OCI-LY7 (cell line): ENCODE results near the gene TXNDC2. TPM values are rescaled to one million over a fixed set of nuclear protein-coding genes. Genes with fewer than 3 reads are reported as not detected.
A peak's percentile ranks its signal among the peaks of the same experiment; 100 is the strongest.

Experiments
- BruUV-seq: library from RNA; stranded (reverse); fragments of 400-500 nt; replicated peaks from 2 replicates; lab custom pipeline; 2021; lab: Mats Ljungman, UMichigan
- CTCF ChIA-PET: fragments of 300-600 bp; sonication (Branson Sonifier 250); formaldehyde crosslinking; loops from one replicate; lab custom pipeline; 2022; ENCODE audit warnings: antibody characterized with exemption; ENCODE audit not compliant: unreplicated experiment; lab: Charles Lee
- POLR2A ChIA-PET: fragments of 300-600 bp; sonication (Branson Sonifier 250); formaldehyde crosslinking; loops from one replicate; lab custom pipeline; 2022; ENCODE audit warnings: antibody characterized with exemption; lab: Charles Lee
- DNase-seq: peaks from one replicate; pipeline ENCODE4 v3.0.0-alpha.2; 2015; ENCODE audit warnings: low spot score
- H2AFZ ChIP-seq: fragments of 200-600 bp; sonication (generic), shearing (Covaris generic); 2 replicates; pipeline ENCODE4 v1.6.1; 2014; ENCODE audit warnings: mild to moderate bottlenecking, antibody characterized with exemption, low read length, moderate library complexity
- H3K27ac ChIP-seq: fragments of 200-600 bp; sonication (generic); 2 replicates; pipeline ENCODE4 v1.5.1; 2014; ENCODE audit warnings: mixed run types, low read depth, mild to moderate bottlenecking, moderate library complexity, low read length, inconsistent platforms; ENCODE audit not compliant: poor library complexity, severe bottlenecking
- H3K36me3 ChIP-seq: fragments of 200-600 bp; sonication (generic); 2 replicates; pipeline ENCODE4 v1.6.1; 2014; ENCODE audit warnings: mild to moderate bottlenecking, antibody characterized with exemption, low read length, moderate library complexity, mixed read lengths; ENCODE audit not compliant: insufficient read depth
- H3K4me1 ChIP-seq: fragments of 200-600 bp; sonication (generic); 2 replicates; pipeline ENCODE4 v1.5.1; 2014; ENCODE audit warnings: mild to moderate bottlenecking, low read length; ENCODE audit not compliant: insufficient read depth, poor library complexity, severe bottlenecking
- H3K4me2 ChIP-seq: fragments of 200-600 bp; sonication (generic); 2 replicates; pipeline ENCODE4 v1.6.1; 2014; ENCODE audit warnings: mild to moderate bottlenecking, low read length
- H3K4me3 ChIP-seq: fragments of 200-600 bp; sonication (generic); 2 replicates; pipeline ENCODE4 v1.5.1; 2014; ENCODE audit warnings: mild to moderate bottlenecking, low read depth, low read length; ENCODE audit not compliant: poor library complexity, severe bottlenecking
- H3K79me2 ChIP-seq: fragments of 200-600 bp; sonication (generic); 2 replicates; pipeline ENCODE4 v1.6.1; 2016; ENCODE audit warnings: low read depth, mild to moderate bottlenecking, low read length, moderate library complexity, mixed read lengths; ENCODE audit not compliant: insufficient read depth
- H3K9me2 ChIP-seq: fragments of 200-600 bp; sonication (generic); 2 replicates; pipeline ENCODE4 v1.6.1; 2016; ENCODE audit warnings: mild to moderate bottlenecking, low read length, mixed read lengths; ENCODE audit not compliant: insufficient read depth
- H3K9me3 ChIP-seq: fragments of 200-600 bp; sonication (generic); 2 replicates; pipeline ENCODE4 v1.6.1; 2014; ENCODE audit warnings: mild to moderate bottlenecking, mixed run types, low read length, mixed read lengths
- H4K20me1 ChIP-seq: fragments of 200-600 bp; sonication (generic); 2 replicates; pipeline ENCODE4 v1.6.1; 2014; ENCODE audit warnings: mild to moderate bottlenecking, antibody characterized with exemption, low read length, moderate library complexity, mixed read lengths; ENCODE audit not compliant: insufficient read depth
- EZH2phosphoT487 ChIP-seq: fragments of 200-600 bp; sonication (generic); IDR thresholded peaks from 2 replicates; pipeline ENCODE4 v1.6.1; 2018; ENCODE audit warnings: low read depth, borderline replicate concordance, mild to moderate bottlenecking, mixed run types, antibody characterized with exemption, low read length, moderate library complexity, mixed read lengths
- intact Hi-C: fragments of 100-400 bp; cut with micrococcal nuclease; formaldehyde crosslinking; loops from one replicate; pipeline ENCODE4 v1.10.0; 2022; ENCODE audit not compliant: unreplicated experiment
- total RNA-seq, 2 experiments: library from RNA; depleted of rRNA in 1 of 2; stranded (reverse); fragments of >200 nt in 1 of 2; shearing (Covaris generic) in 1 of 2; gene quantifications; 2 replicates each; pipeline ENCODE4 v1.2.3, GENCODE V29; 2014 to 2022
- TF ChIP-seq, protein P1 (sequence below): fragments of 200-600 bp; sonication (generic); conservative IDR thresholded peaks from 2 replicates; pipeline ENCODE4 v1.5.1; 2014; ENCODE audit warnings: mild to moderate bottlenecking, antibody characterized with exemption, low read length, moderate library complexity, mixed read lengths

The TXNDC2 gene
- total RNA-seq, 2 experiments from 2014 or later: not detected

DNA sequence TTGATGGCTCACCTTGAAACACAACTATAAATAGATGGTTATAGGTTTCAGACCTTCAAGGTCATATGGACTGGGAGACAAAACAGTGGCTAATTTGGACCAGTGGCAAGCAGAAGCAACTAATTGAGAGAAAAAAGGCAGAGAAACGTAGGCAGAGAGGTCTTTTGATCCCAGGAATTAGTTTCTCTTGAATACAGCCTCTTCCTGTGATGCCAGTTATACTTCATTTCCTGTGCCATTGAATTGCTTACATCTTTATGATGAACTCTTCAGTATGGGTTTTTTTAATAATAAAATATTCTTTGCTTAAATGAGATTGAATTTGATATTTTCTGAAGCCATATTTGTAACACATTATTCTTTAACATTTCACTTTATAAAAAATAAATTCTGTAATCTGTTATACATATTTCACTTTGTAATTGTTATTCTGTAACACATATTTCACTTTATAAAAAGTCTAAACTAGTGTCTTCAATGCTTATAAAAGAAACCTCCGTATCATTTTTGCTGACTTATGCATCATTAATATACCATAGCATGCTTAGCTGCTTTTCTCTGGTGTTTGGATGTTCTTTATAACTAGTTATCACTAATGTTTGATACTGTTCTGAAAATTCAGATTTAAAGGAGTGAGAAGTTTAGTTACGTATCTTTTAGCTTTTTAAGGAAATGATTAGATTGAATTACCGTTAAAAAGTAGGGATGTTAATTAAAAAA, 37.0 kb downstream of the TXNDC2 start:
- intact Hi-C loops: no loop called here
- ChIA-PET CTCF (no interaction called here), POLR2A (interaction anchor here (1.3 to 1.9 kb wide), 2 partner anchors 9 to 19 kb away, joined by 4 to 7 read pairs; partner anchors contain the start of gene VAPA)
- no TSS peak for BruUV-seq
- no peak overlapping the region for H3K4me3 ChIP-seq
- peaks cover 3% of the 10 kb centered on the region; the same call in 1 of the 2 replicates for H3K36me3 ChIP-seq
- H4K20me1 ChIP-seq: peaks cover 85% of the 10 kb centered on the region
- H3K79me2 ChIP-seq: peaks cover 100% of the 10 kb centered on the region
- H3K9me2 ChIP-seq: no peaks in the 10 kb centered on the region
- H3K9me3 ChIP-seq: no peaks in the 10 kb centered on the region; the same call in 1 of the 2 replicates
- DNase-seq: no peak
- peaks cover 84% of the 10 kb centered on the region for H3K4me1 ChIP-seq
- peak overlapping the region; percentile 52; the same call in 1 of the 2 replicates for H3K4me2 ChIP-seq
- H2AFZ ChIP-seq: no peak overlapping the region
- TF ChIP-seq, protein P1, sequence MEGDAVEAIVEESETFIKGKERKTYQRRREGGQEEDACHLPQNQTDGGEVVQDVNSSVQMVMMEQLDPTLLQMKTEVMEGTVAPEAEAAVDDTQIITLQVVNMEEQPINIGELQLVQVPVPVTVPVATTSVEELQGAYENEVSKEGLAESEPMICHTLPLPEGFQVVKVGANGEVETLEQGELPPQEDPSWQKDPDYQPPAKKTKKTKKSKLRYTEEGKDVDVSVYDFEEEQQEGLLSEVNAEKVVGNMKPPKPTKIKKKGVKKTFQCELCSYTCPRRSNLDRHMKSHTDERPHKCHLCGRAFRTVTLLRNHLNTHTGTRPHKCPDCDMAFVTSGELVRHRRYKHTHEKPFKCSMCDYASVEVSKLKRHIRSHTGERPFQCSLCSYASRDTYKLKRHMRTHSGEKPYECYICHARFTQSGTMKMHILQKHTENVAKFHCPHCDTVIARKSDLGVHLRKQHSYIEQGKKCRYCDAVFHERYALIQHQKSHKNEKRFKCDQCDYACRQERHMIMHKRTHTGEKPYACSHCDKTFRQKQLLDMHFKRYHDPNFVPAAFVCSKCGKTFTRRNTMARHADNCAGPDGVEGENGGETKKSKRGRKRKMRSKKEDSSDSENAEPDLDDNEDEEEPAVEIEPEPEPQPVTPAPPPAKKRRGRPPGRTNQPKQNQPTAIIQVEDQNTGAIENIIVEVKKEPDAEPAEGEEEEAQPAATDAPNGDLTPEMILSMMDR: no peak
- TF ChIP-seq EZH2phosphoT487: no peak
- no peak overlapping the region for H3K27ac ChIP-seq

DNA sequence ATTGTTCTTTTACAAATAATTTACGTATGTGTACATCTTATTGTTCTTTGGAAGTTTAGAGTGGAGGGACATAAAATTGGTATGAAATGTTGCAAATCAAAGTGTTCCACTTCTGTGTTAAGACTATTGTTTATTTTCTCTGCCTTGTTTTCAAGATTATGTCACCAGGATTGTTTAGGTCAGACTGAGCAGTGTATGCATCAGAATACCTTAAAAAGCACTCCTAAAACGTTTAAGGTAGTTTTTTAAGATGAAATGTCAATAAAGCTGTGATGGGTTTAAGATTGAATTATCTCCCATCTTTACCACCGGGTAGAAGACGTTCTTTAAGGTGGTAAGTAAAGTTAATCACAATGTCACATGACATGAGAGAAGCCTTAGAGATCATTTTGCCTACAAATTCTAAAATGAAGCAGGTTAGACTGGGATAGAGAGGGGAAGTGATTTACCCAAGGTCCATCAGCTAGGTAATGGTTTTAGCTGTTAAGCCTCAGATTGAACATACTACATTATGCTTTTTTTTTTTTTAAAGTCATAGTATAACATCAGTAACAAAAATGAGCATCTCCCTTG, 38.7 kb downstream of the TXNDC2 start:
- H3K9me2 ChIP-seq: no peaks in the 10 kb centered on the region
- H2AFZ ChIP-seq: no peak overlapping the region
- peaks cover 3% of the 10 kb centered on the region; the same call in 1 of the 2 replicates for H3K36me3 ChIP-seq
- BruUV-seq: no TSS peak
- H3K4me2 ChIP-seq: no peak overlapping the region
- peaks cover 100% of the 10 kb centered on the region for H3K79me2 ChIP-seq
- peaks cover 77% of the 10 kb centered on the region for H3K4me1 ChIP-seq
- H3K4me3 ChIP-seq: no peak overlapping the region
- no peaks in the 10 kb centered on the region for H3K9me3 ChIP-seq
- ChIA-PET CTCF (no interaction called here), POLR2A (interaction anchor here (0.6 to 1.9 kb wide), 4 partner anchors 9 to 374 kb away, joined by 3 to 7 read pairs (median 3); partner anchors contain the start of gene VAPA)
- TF ChIP-seq, protein P1: no peak
- TF ChIP-seq EZH2phosphoT487: no peak
- no peak for DNase-seq
- H3K27ac ChIP-seq: no peak overlapping the region
- intact Hi-C loops: no loop called here
- H4K20me1 ChIP-seq: peaks cover 85% of the 10 kb centered on the region
